HL-60 (cell line): ENCODE results near the gene NTRK2.

Source experiments
- DNase-seq, 2 experiments: peaks; one replicate each; pipeline ENCODE4 v3.0.0-alpha.2; 2010 to 2020; ENCODE audit warnings: low read depth in 1 of 2, low spot score in 1 of 2
- H3K27ac ChIP-seq: fragments of 250-450 bp; sonication (Bioruptor Pico); replicated peaks from 2 replicates; pipeline ENCODE4 v1.5.1; 2020; ENCODE audit warnings: mild to moderate bottlenecking, moderate library complexity
- H3K27me3 ChIP-seq: fragments of 250-450 bp; sonication (Bioruptor Pico); 2 replicates; pipeline ENCODE4 v1.5.1; 2021; ENCODE audit warnings: mild to moderate bottlenecking, moderate library complexity; ENCODE audit not compliant: insufficient read depth, poor library complexity, severe bottlenecking
- H3K4me3 ChIP-seq: replicated peaks from 2 replicates; pipeline ENCODE4 v1.5.1; 2011; ENCODE audit warnings: mild to moderate bottlenecking, control low read depth, low read length; ENCODE audit not compliant: insufficient read depth
- GABPA ChIP-seq: IDR thresholded peaks from 2 replicates; pipeline ENCODE4 v1.6.1; 2012; ENCODE audit warnings: low read depth
- POLR2AphosphoS5 ChIP-seq: IDR thresholded peaks from 2 replicates; pipeline ENCODE4 v1.6.1; 2012; ENCODE audit warnings: low read depth
- REST ChIP-seq: IDR thresholded peaks from 2 replicates; pipeline ENCODE4 v1.6.1; 2012; ENCODE audit warnings: low read depth; ENCODE audit not compliant: insufficient replicate concordance
- SPI1 ChIP-seq: IDR thresholded peaks from 2 replicates; pipeline ENCODE4 v1.6.1; 2012; ENCODE audit warnings: low read depth, mild to moderate bottlenecking, borderline replicate concordance
- TF ChIP-seq, protein P1 (sequence below): IDR thresholded peaks from one replicate; pipeline ENCODE4 v1.5.1; 2011; ENCODE audit warnings: low read length, control low read depth, inconsistent platforms; ENCODE audit not compliant: insufficient read depth

NTRK2 gene

DNA sequence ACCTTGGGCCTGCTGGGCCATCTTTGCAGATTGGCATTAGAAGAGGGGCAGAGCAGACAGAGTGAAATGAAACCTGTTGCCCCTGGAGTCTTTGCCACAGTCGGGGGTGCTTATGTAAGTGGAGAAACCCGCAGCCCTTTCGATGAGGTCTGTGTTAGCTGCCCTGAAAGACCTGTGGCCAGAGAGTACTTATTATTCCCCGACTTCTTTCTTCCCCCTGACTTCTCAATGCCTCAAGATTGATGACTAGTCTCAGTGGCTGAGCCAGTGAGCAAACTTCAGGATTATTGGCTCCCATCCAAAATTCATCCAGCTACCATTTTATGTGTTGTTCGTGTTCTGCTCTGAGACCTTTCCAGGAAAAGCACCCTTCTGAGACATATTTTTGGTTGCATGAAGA is 7.6 kb downstream of the NTRK2 start:
- Histone ChIP-seq H3K27me3 (peaks cover 5% of the 10 kb centered on the region), H3K27ac (no peak overlapping the region), H3K4me3 (no peak overlapping the region)
- DNase-seq: no peak
- TF ChIP-seq SPI1 (no peak), REST (no peak), GABPA (no peak), POLR2AphosphoS5 (no peak)
- TF ChIP-seq, protein P1, sequence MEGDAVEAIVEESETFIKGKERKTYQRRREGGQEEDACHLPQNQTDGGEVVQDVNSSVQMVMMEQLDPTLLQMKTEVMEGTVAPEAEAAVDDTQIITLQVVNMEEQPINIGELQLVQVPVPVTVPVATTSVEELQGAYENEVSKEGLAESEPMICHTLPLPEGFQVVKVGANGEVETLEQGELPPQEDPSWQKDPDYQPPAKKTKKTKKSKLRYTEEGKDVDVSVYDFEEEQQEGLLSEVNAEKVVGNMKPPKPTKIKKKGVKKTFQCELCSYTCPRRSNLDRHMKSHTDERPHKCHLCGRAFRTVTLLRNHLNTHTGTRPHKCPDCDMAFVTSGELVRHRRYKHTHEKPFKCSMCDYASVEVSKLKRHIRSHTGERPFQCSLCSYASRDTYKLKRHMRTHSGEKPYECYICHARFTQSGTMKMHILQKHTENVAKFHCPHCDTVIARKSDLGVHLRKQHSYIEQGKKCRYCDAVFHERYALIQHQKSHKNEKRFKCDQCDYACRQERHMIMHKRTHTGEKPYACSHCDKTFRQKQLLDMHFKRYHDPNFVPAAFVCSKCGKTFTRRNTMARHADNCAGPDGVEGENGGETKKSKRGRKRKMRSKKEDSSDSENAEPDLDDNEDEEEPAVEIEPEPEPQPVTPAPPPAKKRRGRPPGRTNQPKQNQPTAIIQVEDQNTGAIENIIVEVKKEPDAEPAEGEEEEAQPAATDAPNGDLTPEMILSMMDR: no peak

DNA sequence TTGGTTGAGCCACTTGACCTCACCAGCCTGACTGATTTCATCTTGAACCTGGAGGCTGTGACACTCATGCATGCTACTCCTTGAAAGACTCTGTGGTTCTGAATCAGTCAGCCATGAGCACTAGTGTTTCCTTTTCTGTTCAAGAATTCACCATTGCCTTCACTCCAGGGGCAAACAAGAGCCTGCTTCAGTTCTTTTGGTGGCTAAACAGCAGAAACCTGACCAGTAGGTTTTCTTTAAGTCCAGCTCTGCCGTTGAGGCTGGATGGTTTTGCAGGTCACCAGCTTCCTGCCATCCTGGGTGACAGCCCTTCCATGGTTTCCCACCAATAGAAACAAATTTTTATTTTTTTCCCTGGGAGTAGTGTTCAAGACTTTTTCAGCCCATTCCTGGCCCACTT is 10.0 kb downstream of the NTRK2 start:
- H3K27ac ChIP-seq: no peak overlapping the region
- TF ChIP-seq SPI1: no peak
- no peak for TF ChIP-seq POLR2AphosphoS5
- TF ChIP-seq, protein P1: no peak
- TF ChIP-seq REST: no peak
- no peak for TF ChIP-seq GABPA
- peaks cover 5% of the 10 kb centered on the region for H3K27me3 ChIP-seq
- no peak overlapping the region for H3K4me3 ChIP-seq
- DNase-seq: no peak

- no peak for DNase-seq
- Histone ChIP-seq H3K27ac (no peak overlapping the region), H3K4me3 (no peak overlapping the region), H3K27me3 (no peaks in the 10 kb centered on the region)
- TF ChIP-seq, protein P1: no peak
- TF ChIP-seq GABPA: no peak
- TF ChIP-seq REST: no peak
- no peak for TF ChIP-seq POLR2AphosphoS5
- no peak for TF ChIP-seq SPI1
Observed at GRCh38 chr9:84681516-84682285, 12.2 kb downstream of the NTRK2 start.
